GM19324 (cell line): ENCODE measurements around the gene PDS5B.
"Not testable (repeated sequence)": the region's sequence is repeated elsewhere in the genome, so short reads cannot be mapped to it uniquely, and the experiment has no call there.

Experiments used
- ATAC-seq: cut with Tn5 transposase; IDR thresholded peaks from one replicate; pipeline ENCODE4 v1.9.1; 2021; ENCODE audit warnings: mild to moderate bottlenecking, moderate library complexity; ENCODE audit not compliant: unreplicated experiment, low FRiP score

The PDS5B gene

DNA sequence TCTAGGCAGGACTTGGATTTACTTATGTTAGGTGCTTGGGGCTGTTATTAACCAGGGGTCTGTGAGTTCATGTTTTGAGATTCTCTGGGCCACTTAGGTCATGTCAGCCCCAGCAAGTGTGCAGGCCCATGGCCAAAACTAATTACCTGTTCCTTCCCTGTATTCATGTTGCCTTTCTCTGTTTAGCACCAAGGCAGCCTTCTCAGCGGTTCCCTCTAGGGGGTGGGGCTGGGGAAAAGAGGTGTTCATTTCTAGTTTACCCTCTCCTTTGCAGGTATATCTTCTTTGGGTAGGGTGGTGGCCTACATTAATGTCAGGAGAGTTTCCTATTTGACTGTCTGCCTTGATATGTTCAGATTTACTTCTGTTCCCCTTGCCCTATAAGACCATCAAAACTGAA lies 61.7 kb downstream of the PDS5B start:
- ATAC-seq, result no peak

DNA sequence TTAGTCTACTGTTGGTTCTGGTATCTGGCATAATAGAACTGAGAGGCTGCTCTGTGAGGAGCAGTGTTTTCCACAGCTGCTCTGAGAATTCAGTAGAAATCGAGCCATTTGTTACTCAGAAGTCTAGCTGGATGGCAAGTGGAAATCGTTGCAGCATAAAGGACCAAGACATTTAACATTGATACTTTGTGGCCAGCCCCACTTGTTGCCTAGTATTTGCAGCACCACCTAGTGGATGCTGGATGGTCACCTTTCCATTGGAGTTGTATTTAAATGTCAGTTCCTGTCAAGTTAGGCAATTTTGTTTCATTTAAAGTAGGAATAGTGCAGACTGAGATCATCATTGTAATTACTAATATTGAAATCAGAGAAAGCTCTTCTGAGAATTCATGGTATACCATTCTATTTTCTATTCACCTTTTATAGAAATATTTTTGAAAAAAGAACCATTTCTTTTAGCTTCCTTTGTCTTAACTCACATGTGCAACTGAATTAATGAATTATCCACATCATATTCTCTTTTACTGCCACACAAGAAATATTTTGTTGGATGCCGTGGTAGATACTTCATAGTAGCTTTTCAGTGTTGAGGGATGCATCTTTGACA lies 64.6 kb downstream of the PDS5B start:
- peak; percentile 54 for ATAC-seq

DNA sequence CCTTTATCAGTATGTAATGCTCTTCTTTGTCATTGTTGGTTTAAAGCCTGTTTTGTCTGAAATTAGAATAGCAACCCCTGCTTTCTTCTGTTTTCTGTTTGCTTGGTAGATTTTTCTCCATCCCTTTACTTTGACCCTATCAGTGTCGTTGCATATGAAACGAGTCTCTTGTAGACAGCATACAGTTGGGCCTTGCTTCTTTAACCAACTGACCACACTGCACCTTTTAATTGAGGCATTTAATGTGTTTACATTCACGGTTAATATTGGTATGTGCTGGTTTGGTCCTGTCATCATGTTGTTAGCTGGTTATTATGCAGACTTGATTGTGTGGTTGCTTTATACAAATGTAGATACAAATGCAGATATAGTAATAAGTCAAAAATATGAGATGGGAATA lies 71.1 kb downstream of the PDS5B start:
- no peak for ATAC-seq

DNA sequence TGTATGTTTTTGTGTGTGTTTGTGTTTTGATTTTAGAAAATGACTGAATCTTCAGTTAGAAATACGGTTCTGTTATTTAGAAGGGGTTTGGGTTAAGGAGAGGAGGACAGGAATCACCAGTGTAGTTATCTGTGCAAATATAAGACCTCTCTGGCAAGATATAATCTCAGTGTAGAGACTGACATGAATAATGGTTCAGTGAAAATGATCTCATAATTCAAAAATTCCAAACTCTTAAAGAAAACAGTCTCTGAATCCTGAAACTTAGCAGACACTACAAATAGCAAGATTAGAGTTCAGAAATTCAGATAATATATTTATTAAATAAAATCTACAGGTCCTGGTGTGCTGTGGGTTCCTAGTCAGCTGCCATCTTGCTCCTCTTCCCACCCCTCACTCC lies 73.5 kb downstream of the PDS5B start:
- no peak for ATAC-seq

DNA sequence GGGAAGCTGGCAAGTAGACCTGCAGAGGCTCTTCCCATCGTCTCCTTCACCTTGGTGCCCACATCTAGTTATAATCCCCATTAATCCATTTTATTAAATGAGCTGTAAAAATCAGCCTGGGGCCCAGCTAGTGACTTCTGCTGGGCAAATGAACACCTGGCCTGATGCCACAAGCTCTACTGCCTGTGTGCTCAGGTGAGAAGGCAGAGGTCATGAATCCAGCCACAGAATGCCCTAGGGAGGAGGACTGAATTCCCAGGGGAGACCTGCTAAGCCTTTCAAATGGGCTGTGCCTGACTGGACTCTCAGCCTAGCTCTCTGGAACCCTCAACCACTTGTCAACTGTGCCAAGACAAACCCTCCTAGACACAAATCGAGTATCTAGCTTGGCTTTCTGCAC lies 74.0 kb downstream of the PDS5B start:
- ATAC-seq, result no peak

DNA sequence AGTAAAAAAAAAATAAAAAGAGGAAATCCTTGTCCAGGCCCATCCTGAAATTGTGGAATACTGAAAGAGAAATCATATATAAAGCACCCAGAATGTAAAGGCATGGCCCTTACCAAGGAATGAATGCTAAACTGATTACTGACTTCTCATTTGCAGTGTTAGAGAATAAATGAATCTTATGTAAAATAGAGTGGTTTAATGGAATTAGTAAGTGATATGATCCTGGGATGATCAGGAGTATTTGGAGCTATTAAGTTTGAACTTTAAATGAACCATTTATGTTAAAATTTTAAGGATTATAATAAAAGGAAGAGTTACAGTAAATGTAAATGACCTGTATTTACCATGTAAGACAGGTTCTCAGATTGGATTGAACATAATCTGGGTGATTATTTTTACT lies 75.4 kb downstream of the PDS5B start:
- no peak for ATAC-seq

DNA sequence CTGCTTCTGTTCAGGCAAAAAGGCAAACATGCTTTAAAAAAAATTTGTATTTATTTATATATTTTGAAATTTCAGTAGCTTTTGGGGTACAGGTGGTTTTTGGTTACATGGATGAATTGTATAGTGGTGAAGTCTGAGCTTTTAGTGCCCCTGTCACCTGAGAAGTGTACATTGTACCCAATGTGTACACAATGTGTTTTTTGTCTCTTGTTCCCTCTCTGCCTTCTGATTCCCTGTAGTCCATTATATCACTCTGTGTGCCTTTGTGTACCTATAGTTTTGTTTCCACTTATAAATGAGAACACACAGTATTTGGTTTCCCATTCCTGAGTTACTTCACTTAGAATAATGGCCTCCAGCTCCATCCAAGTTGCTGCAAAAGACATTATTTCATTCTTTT lies 77.4 kb downstream of the PDS5B start:
- no peak for ATAC-seq

DNA sequence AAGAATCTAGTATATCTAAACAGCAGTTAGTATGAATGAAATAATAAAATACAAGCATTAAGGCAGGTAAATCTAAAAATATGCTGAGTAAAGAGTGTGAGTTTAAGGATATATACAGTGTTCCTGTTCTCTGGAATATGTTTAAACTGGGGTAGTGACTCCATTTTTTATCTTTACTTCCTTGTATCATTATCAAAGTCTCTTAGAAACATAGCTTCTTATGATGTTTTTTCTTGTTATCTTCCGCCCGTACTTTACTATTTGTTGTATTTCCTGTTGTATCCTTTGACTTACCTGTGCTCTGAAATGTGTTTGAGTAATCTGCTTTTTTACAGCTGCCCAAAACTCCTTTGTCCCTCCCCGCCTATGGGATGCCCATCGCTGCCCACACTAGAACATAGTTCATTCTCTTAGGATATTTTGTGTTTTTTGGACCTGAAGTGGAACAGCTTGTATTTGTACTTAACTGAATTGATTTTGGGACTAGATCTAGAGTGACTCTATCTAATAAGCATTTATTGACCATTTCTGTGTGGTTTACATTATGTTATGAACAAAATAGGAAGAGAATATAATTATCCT lies 80.8 kb downstream of the PDS5B start:
- no peak for ATAC-seq

DNA sequence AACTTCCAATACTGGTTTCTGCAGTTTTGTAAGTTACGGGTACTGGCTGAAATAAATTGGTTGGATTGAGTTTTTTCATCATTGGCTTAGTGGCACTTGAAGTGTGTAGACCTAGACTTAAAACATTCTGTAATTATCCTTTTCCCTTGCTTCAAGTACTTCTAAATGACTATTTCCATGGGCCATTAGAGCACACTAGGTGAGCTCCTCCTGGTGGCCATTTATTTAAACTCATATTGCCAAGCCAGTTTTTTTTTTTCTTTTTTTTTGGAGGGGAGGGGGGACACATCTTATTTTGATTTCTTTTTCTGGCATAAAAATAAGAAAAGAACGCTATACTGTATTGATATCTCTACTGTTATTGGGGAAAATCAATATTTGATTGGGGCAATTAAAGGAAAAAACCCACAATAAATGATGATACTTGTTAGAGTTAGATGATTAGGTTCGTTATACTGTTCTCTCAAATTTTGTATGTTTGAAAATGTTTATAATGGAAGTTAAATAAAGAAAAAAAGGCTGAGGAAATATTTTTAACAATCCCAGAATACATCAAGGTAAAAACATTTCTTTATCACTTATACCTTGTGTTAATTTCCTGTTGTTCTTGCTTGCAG lies 82.9 kb downstream of the PDS5B start:
- ATAC-seq, result no peak

DNA sequence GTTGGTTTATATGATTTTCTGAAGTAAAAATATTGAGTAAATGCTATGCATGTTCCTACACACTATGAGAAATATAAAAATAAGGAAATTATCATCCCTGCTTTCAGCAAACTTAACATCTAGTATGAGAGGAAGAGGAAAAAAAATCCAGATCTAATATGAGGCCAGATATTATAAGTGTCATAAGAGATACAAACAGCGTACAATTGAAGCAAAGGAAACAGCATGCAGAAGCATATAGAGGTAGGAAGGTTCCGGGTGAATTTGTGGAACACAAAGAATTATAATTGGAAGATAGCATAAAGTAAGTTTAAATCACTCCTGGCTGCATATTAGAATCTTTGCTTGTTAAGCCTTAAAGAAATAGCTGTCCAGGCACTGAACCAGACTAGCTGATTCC lies 88.3 kb downstream of the PDS5B start:
- no peak for ATAC-seq

DNA sequence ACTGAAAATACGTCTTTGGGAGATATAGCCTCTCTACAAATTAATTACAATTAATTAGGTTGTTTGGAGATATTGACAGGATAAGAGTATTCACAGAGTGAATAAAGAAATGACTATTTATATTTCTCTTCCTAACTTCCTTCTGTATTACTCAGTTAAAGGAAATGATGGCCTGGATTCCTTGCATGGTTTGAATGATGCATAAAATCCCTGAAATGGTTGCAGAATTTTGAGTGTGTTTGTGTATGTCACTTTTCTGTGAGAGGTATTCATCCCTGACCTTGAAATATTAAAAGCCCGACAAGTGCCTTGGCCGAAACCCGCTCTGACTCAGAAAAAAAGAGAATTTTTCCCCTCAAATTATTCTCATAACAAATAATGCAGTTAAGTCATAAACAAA lies 90.0 kb downstream of the PDS5B start:
- no peak for ATAC-seq

DNA sequence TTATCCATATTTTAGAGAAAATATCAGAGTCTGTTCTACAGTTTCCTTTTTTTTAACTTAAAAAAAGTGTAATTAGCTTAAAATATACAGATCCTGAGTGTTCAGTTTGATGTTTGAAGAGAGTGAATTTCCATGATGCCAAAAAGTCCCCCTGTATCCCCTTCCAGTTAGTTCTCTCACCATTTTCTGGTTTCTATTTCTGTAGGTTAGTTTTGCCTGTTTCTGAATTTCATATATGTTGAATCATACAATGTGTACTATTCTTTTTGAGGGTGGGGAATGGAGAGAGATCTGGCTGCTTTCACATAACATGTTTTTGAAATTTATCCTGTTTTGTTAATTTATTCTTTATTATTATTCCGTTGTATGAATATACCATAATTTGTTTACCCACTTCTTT lies 95.9 kb downstream of the PDS5B start:
- ATAC-seq, result no peak

DNA sequence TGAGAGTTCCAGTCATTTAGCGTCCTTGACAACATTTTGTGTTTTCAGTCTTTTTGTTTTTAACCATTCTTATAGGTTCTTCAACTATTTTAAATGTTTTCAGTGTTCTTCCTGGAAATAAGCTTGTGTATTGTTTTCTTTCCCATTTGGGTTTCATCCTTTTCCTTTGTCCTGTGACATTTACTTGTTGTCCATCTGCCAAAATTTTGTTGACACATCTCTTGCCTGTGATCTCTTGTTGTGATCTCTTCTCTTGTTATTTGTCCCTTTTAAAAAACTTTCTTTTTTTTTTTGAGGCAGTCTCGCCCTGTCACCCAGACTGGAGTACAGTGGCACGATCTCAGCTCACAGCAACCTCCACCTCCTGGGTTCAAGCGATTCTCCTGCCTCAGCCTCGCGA lies 96.5 kb downstream of the PDS5B start:
- no peak for ATAC-seq

DNA sequence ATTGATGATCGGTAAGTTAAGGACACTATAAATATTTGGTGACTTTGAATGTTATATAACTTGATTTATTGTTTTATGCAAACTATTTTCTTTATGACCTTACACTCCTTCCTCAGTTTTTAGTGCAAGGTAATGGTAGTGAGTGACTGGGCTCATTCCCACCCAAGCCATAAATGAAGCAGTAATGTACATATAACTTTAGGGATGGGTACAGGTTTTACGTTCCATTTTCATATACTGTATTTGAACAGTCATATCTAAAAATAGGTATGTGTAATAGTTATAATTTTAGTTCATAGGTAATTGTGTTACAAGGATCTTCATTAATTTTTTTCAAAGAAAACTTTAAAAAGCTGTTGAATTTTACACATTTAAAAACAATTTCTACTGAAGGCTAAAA lies 101.0 kb downstream of the PDS5B start:
- no peak for ATAC-seq

DNA sequence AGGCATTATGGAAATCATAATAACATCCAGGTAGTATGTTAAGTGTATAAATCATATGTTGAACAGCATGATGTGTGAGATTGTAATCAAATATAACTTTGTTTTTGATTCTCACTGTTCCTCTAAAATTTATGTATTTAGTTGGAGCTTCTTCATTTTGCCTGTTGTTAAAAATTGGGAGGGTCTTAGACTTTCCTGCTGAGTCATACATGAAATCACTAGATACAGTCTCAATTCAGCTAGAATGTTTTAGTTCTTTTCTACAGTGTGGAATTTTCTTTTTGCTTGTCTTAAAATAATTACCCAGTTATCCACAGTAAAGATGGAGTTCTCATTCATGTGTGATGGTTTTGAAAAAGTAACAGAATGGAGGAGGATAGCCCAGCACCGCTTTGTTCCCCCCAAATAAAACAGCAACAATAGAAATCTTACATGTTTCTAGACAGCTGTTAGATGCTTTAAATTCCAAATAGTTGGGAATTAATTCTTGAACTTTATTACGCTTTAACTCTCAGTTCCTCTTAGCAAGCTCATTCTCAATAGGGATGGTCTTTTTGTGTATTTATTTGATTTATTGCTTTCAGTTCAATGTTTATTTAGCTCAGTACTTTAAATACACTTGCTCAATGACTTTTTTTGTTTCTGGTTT lies 109.5 kb downstream of the PDS5B start:
- ATAC-seq, result no peak

DNA sequence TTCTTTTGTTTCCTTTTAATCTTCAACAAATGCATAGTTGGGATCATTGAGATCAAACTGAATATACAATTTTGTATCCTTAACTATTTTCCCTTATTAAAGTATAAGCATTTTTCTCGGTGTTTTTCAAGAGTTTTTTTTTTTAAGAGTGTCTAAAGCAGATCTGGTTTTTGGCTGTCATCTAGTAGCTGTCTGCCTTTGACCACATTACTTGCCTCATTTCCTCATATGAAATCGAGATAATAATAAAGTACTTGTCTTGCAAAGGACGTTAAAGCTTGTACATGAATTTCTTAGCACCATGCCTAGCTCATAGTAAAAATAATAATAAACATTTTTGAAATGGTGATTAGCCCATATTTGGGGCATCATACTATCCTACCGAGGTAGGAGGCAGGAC lies 121.2 kb downstream of the PDS5B start:
- no peak for ATAC-seq

DNA sequence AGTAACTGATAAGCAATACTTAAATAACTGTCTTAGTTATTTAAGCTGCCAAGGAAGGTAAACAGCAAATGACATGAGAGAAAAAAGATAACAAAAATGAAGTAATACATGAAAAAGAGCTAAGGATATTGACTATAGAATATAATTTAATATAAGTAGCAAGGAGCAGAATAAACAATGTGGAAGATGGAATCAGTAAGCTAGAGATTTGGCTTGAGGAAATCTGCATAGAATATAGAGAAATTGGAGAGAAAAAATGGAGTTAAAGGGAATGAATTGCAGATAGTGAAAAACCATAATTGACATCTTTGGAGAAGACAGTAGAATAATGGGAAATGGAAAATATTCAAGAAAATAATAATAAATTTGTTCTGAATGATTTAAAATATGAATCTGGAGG lies 127.1 kb downstream of the PDS5B start:
- no peak for ATAC-seq

DNA sequence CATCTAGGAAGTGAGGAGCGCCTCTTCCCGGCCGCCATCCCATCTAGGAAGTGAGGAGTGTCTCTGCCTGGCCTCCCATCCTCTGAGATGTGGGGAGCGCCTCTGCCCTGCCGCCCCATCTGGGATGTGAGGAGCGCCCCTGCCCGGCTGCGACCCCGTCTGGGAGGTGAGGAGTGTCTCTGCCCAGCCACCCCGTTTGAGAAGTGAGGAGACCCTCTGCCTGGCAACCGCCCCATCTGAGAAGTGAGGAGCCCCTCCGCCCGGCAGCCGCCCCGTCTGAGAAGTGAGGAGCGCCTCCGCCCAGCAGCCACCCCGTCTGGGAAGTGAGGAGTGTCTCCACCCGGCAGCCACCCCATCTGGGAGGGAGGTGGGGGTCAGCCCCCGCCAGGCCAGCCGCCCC lies 129.9 kb downstream of the PDS5B start:
- not testable (repeated sequence) for ATAC-seq

DNA sequence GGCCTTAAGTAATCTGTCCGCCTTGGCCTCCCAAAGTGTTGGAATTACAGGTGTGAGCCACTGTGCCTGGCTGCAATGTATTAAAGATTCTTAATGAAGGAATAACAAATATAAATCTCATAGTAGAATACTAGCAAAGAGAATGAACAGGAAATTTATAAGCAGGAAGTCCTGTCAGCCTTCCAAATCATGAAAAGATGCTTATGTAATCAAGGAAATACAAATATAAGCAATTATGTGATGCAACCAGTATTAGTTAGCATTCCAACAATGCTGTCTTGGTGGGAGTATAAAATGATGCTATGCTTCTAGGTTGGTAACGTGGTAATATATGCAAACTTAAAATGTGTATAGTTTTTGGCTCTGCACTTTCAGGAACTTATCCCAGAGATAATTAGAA lies 133.8 kb downstream of the PDS5B start:
- no peak for ATAC-seq

DNA sequence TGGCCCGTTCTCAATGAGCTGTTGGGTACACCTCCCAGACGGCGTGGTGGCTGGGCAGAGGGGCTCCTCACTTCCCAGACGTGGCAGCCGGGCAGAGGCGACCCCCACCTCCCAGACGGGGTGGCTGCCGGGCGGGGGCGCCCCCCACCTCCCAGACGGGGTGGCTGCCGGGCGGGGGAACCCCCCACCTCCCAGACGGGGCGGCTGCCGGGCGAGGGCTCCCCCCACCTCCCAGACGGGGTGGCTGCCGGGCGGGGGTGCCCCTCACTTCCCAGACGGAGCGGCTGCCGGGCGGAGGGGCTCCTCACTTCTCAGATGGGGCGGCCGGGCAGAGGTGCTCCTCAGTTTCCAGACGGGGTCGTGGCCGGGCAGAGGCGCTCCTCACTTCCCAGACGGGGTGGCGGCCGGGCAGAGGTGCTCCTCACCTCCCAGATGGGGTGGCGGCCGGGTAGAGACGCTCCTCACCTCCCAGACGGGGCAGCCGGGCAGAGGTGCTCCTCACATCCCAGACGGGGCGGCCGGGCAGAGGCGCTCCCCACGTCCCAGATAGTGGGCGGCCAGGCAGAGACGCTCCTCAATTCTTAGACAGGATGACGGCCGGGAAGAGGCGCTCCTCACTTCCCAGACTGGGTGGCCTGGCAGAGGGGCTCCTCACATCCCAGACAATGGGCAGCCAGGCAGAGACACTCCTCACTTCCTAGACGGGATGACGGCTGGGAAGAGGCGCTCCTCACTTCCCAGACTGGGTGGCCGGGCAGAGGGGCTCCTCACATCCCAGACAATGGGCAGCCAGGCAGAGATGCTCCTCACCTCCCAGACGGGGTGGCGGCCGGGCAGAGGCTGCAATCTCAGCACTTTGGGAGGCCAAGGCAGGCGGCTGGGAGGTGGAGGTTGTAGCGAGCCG lies 135.1 kb downstream of the PDS5B start:
- ATAC-seq, result not testable (repeated sequence)

DNA sequence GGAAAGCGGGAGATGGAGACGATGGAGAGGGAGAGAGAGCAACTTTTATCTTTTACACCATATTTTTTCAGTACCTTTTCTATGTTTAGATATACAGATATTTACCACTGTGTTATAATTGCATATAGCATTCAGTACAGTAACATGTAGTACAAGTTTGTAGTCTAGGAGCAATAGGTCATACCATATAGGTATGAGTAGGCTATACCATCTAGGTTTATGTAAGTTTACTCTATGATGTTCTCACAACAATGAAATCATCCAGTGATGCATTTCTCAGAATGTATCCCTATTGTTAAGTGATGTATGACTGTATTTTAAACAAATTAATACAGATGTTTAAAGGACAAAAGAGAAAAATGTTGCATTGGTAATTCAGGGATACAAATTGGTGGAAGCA lies 136.1 kb downstream of the PDS5B start:
- ATAC-seq, result no peak
